HCT116 (cell line): ENCODE measurements around the gene ERVFRD-1. TPM values are rescaled to one million over a fixed set of nuclear protein-coding genes. Genes with fewer than 3 reads are reported as not detected.

Source experiments
- ATAC-seq: fragments of 200-7000 bp; cut with Tn5 transposase; 2 replicates; pipeline ENCODE4 v1.9.1; 2020; ENCODE audit warnings: mild to moderate bottlenecking, moderate library complexity
- BruUV-seq: library from RNA; stranded (reverse); fragments of 400-500 nt; replicated peaks from 2 replicates; lab custom pipeline; 2021; lab: Mats Ljungman, UMichigan
- CTCF ChIA-PET: fragments of 300-600 bp; sonication (Branson Sonifier 250); formaldehyde crosslinking; loops from one replicate; lab custom pipeline; 2021; ENCODE audit warnings: antibody characterized with exemption; lab: Charles Lee
- POLR2A ChIA-PET: fragments of 300-600, 350-600 bp; sonication (Branson Sonifier 250); formaldehyde crosslinking; loops from one replicate; lab custom pipeline; 2021; ENCODE audit warnings: antibody characterized with exemption; lab: Charles Lee
- RAD21 ChIA-PET, 2 experiments: fragments of 300-600 bp; sonication (Branson Sonifier 250); formaldehyde crosslinking; loops; one replicate each; lab custom pipeline; 2023; ENCODE audit warnings: low total read pairs in 2 of 2; ENCODE audit not compliant: uncharacterized antibody in 2 of 2, unreplicated experiment in 2 of 2, low non-redundant PET in 1 of 2; lab: Charles Lee
- DNase-seq: peaks from one replicate; pipeline ENCODE4 v3.0.0-alpha.2; 2010; ENCODE audit warnings: low read depth, low spot score
- H2AFZ ChIP-seq: fragments of 200-600 bp; shearing (Covaris generic), sonication (generic); 2 replicates; pipeline ENCODE4 v1.6.1; 2017; ENCODE audit warnings: low read depth, mixed run types, mixed read lengths, antibody characterized with exemption, low read length; ENCODE audit not compliant: poor library complexity, severe bottlenecking
- H3K27ac ChIP-seq: 2 replicates; pipeline ENCODE4 v1.5.1; 2012; ENCODE audit warnings: low read depth, low read length
- H3K27me3 ChIP-seq: fragments of 200-600 bp; sonication (generic); 2 replicates; pipeline ENCODE4 v1.6.1; 2016; ENCODE audit warnings: mixed run types, low read length, mixed read lengths; ENCODE audit not compliant: insufficient read depth
- H3K36me3 ChIP-seq, 2 experiments: fragments of 200-500 bp in 1 of 2; fragments of 200-600 bp in 1 of 2; sonication (Bioruptor generic) in 1 of 2; sonication (generic) in 1 of 2; 2 replicates each; pipeline versions ENCODE4 v1.5.1 to v1.6.1; 2014 to 2016; ENCODE audit warnings: low read length in 2 of 2, inconsistent platforms in 1 of 2, mixed read lengths in 1 of 2, mixed run types in 1 of 2; ENCODE audit not compliant: insufficient read depth in 2 of 2, control insufficient read depth in 1 of 2
- H3K4me1 ChIP-seq, 2 experiments: fragments of 200-600 bp in 1 of 2; sonication (generic) in 1 of 2; 2 replicates each; pipeline versions ENCODE4 v1.5.1 to v1.6.1; 2012 to 2017; ENCODE audit warnings: low read length in 2 of 2, inconsistent platforms in 1 of 2, mild to moderate bottlenecking in 1 of 2, mixed read lengths in 1 of 2, mixed run types in 1 of 2, moderate library complexity in 1 of 2; ENCODE audit not compliant: insufficient read depth in 2 of 2, control insufficient read depth in 1 of 2
- H3K4me2 ChIP-seq: fragments of 200-600 bp; sonication (generic); 2 replicates; pipeline ENCODE4 v1.6.1; 2017; ENCODE audit warnings: mixed run types, low read length, mixed read lengths
- H3K4me3 ChIP-seq, 2 experiments: fragments of 200-600 bp in 1 of 2; sonication (generic) in 1 of 2; replicated peaks in 1 of 2; 2 replicates each; pipeline ENCODE4 v1.5.1; 2011 to 2016; ENCODE audit warnings: low read length in 2 of 2, control low read depth in 1 of 2, low read depth in 1 of 2, mild to moderate bottlenecking in 1 of 2, mixed read lengths in 1 of 2, mixed run types in 1 of 2
- H3K79me2 ChIP-seq: fragments of 200-600 bp; sonication (generic); 2 replicates; pipeline ENCODE4 v1.6.1; 2017; ENCODE audit warnings: mild to moderate bottlenecking, mixed run types, low read length, moderate library complexity, mixed read lengths; ENCODE audit not compliant: insufficient read depth
- H3K9ac ChIP-seq: fragments of 200-600 bp; sonication (generic); 2 replicates; pipeline ENCODE4 v1.6.1; 2016; ENCODE audit warnings: low read length, mixed read lengths
- H3K9me2 ChIP-seq: fragments of 200-600 bp; sonication (generic), shearing (Covaris generic); 2 replicates; pipeline ENCODE4 v1.6.1; 2017; ENCODE audit warnings: mixed run types, mild to moderate bottlenecking, moderate library complexity; ENCODE audit not compliant: insufficient read depth
- H3K9me3 ChIP-seq, 2 experiments: fragments of 200-500 bp in 1 of 2; fragments of 200-600 bp in 1 of 2; sonication (Bioruptor generic) in 1 of 2; sonication (generic) in 1 of 2; 2 replicates each; pipeline ENCODE4 v1.6.1; 2014 to 2017; ENCODE audit warnings: low read length in 2 of 2, mixed read lengths in 2 of 2, inconsistent platforms in 1 of 2, low read depth in 1 of 2, mild to moderate bottlenecking in 1 of 2, mixed run types in 1 of 2, moderate library complexity in 1 of 2; ENCODE audit not compliant: control insufficient read depth in 1 of 2, insufficient read depth in 1 of 2
- H4K20me1 ChIP-seq: fragments of 200-600 bp; sonication (generic), shearing (Covaris generic); 2 replicates; pipeline ENCODE4 v1.6.1; 2017; ENCODE audit warnings: mixed run types, mild to moderate bottlenecking, moderate library complexity; ENCODE audit not compliant: insufficient read depth
- EGR1 ChIP-seq: IDR thresholded peaks from 2 replicates; pipeline ENCODE4 v1.6.1; 2012; ENCODE audit warnings: low read depth
- EZH2 ChIP-seq: fragments of 200-600 bp; sonication (generic); IDR thresholded peaks from 2 replicates; pipeline ENCODE4 v1.6.1; 2017; ENCODE audit warnings: antibody characterized with exemption, mixed run types
- JUND ChIP-seq: IDR thresholded peaks from 2 replicates; pipeline ENCODE4 v1.6.1; 2012
- MAX ChIP-seq: IDR thresholded peaks from 2 replicates; pipeline ENCODE4 v1.6.1; 2012
- POLR2A ChIP-seq: IDR thresholded peaks from 2 replicates; pipeline ENCODE4 v1.7.0; 2011; ENCODE audit warnings: borderline replicate concordance; ENCODE audit not compliant: insufficient read depth, insufficient read length; ENCODE audit errors: extremely low read depth
- POLR2AphosphoS5 ChIP-seq: IDR thresholded peaks from 2 replicates; pipeline ENCODE4 v1.6.1; 2011; ENCODE audit warnings: mild to moderate bottlenecking, low read depth, low read length, moderate library complexity
- RAD21 ChIP-seq: IDR thresholded peaks from 2 replicates; pipeline ENCODE4 v1.6.1; 2012; ENCODE audit warnings: low read depth, mild to moderate bottlenecking
- SIN3A ChIP-seq: IDR thresholded peaks from 2 replicates; pipeline ENCODE4 v1.6.1; 2012; ENCODE audit warnings: low read depth
- SRF ChIP-seq: IDR thresholded peaks from 2 replicates; pipeline ENCODE4 v1.6.1; 2012; ENCODE audit warnings: low read depth
- YY1 ChIP-seq: IDR thresholded peaks from 2 replicates; pipeline ENCODE4 v1.6.1; 2011; ENCODE audit warnings: low read length, low read depth, moderate library complexity, mild to moderate bottlenecking; ENCODE audit not compliant: insufficient replicate concordance; ENCODE audit errors: extremely low read depth
- ZBTB33 ChIP-seq: IDR thresholded peaks from 2 replicates; pipeline ENCODE4 v1.6.1; 2011; ENCODE audit warnings: mild to moderate bottlenecking, low read length, moderate library complexity; ENCODE audit not compliant: insufficient replicate concordance; ENCODE audit errors: extremely low read depth
- ZNF274 ChIP-seq: fragments of 200-500 bp; sonication (Bioruptor generic); IDR thresholded peaks from 2 replicates; pipeline ENCODE4 v1.6.1; 2014; ENCODE audit warnings: mild to moderate bottlenecking, low read depth, low read length, inconsistent platforms
- intact Hi-C: fragments of 100-400 bp; cut with micrococcal nuclease; formaldehyde crosslinking; loops from 2 replicates; pipeline ENCODE4 v1.10.0; 2022
- total RNA-seq: library from RNA; stranded (reverse); gene quantifications from one replicate; pipeline ENCODE4 v1.2.1, GENCODE V29; 2021; ENCODE audit not compliant: unreplicated experiment

Gene ERVFRD-1
- total RNA-seq, 1 experiment from 2014 or later: not detected

- H3K27ac ChIP-seq: no peak overlapping the region
- no peaks in the 10 kb centered on the region for H3K9me2 ChIP-seq
- H4K20me1 ChIP-seq: peaks cover 3% of the 10 kb centered on the region; the same call in 1 of the 2 replicates
- no peak overlapping the region for H3K9ac ChIP-seq
- RAD21 ChIA-PET: no interaction called here
- ATAC-seq: no peak
- peaks cover 78% of the 10 kb centered on the region for H3K79me2 ChIP-seq
- no peak overlapping the region for H3K4me3 ChIP-seq
- no peaks in the 10 kb centered on the region for H3K9me3 ChIP-seq
- POLR2A ChIA-PET: no interaction called here
- CTCF ChIA-PET: no interaction called here
- H3K4me1 ChIP-seq: peaks cover 10 to 17% of the 10 kb centered on the region in 2 experiments
- BruUV-seq: no TSS peak
- H2AFZ ChIP-seq: no peak overlapping the region
- no peak for TF ChIP-seq POLR2A
- TF ChIP-seq ZNF274: no peak
- TF ChIP-seq SRF: no peak
- TF ChIP-seq RAD21: no peak
- TF ChIP-seq ZBTB33: no peak
- TF ChIP-seq SIN3A: no peak
- TF ChIP-seq POLR2AphosphoS5: no peak
- no peak for TF ChIP-seq JUND
- TF ChIP-seq EGR1: no peak
- TF ChIP-seq YY1: no peak
- TF ChIP-seq MAX: no peak
- TF ChIP-seq EZH2: no peak
- H3K36me3 ChIP-seq: no peaks in the 10 kb centered on the region
- intact Hi-C loops: no loop called here
- no peak for DNase-seq
- no peak overlapping the region for H3K4me2 ChIP-seq
- H3K27me3 ChIP-seq: no peaks in the 10 kb centered on the region
Observed at GRCh38 chr6:11122380-11122779, 10.9 kb upstream of the ERVFRD-1 start.
